ENCODE measurements around the gene ZBTB25. TPM values are rescaled to one million over a fixed set of nuclear protein-coding genes. Genes with fewer than 3 reads are reported as not detected.
A peak's percentile ranks its signal among the peaks of the same experiment; 100 is the strongest.

ZBTB25 gene
- total RNA-seq (5.4 and 9.2 TPM in 2 replicates), polyA plus RNA-seq (4.9 and 7.2 TPM in 2 replicates), polyA minus RNA-seq (ENCODE audit: low replicate concordance) (10.3 and 13.2 TPM in 2 replicates)
- polyA plus RNA-seq (2012), result 3.4 and 3.8 TPM in 2 replicates

GRCh38 chr14:64503434-64504309 is at the start of gene ZBTB25:
TSS of gene ZBTB25 (minus strand) at chr14:64503838. CDS start at chr14:64490533, 13,305 bp downstream.
- Histone ChIP-seq H3K79me2 (ENCODE audit: control insufficient read depth, insufficient read depth, low read length) (peaks cover 54% of the 10 kb centered on the region), H3K4me3 (replicated peaks in 1 of 4; ENCODE audit: control extremely low read depth in 1 of 4, insufficient read depth in 1 of 4, low read depth in 3 of 4, low read length in 4 of 4) (peak within 1 kb of the TSS; percentile 73 to 92 (median 88)), H3K27me3 (ENCODE audit: control insufficient read depth, insufficient read depth, low read length) (no peaks in the 10 kb centered on the region), H4K20me1 (ENCODE audit: control insufficient read depth, extremely low read depth, insufficient read depth, low read length) (peaks cover 12% of the 10 kb centered on the region), H3K9ac (ENCODE audit: insufficient read depth, low read length) (peak within 1 kb of the TSS; percentile 97), H3K4me2 (ENCODE audit: extremely low read depth, insufficient read depth, low read length) (peak within 1 kb of the TSS; percentile 92), H3K9me3 (ENCODE audit: control insufficient read depth, insufficient read depth, low read depth, low read length) (no peaks in the 10 kb centered on the region), H3K27ac (ENCODE audit: insufficient read depth, low read length) (peak within 1 kb of the TSS; percentile 98), H3K36me3 (ENCODE audit: control insufficient read depth, insufficient read depth, low read length) (no peaks in the 10 kb centered on the region), H3K4me1 (ENCODE audit: control insufficient read depth, extremely low read depth, insufficient read depth, low read length) (peaks cover 13% of the 10 kb centered on the region), H2AFZ (ENCODE audit: low read length) (peak within 1 kb of the TSS; percentile 76)
- no peak for TF ChIP-seq EZH2 (IDR thresholded peaks at IDR 0.05; ENCODE audit: low read length, missing control alignments)
- TF ChIP-seq CTCF (conservative IDR thresholded peaks at IDR 0.05 in 1 of 2, IDR thresholded peaks at IDR 0.05 in 1 of 2; ENCODE audit: low read depth in 1 of 2, low read length in 2 of 2), result no peak
- peak; percentile 92 to 94 for DNase-seq (ENCODE audit: low read depth in 2 of 2)

- no peaks in the 10 kb centered on the region for H3K4me1 ChIP-seq (ENCODE audit: control insufficient read depth, extremely low read depth, insufficient read depth, low read length)
- no peak overlapping the region for H2AFZ ChIP-seq (ENCODE audit: low read length)
- no peak overlapping the region for H3K27ac ChIP-seq (ENCODE audit: insufficient read depth, low read length)
- no peaks in the 10 kb centered on the region for H3K36me3 ChIP-seq (ENCODE audit: control insufficient read depth, insufficient read depth, low read length)
- peaks cover 8% of the 10 kb centered on the region for H3K27me3 ChIP-seq (ENCODE audit: control insufficient read depth, insufficient read depth, low read length)
- H3K9ac ChIP-seq (ENCODE audit: insufficient read depth, low read length), result no peak overlapping the region
- no peaks in the 10 kb centered on the region for H3K79me2 ChIP-seq (ENCODE audit: control insufficient read depth, insufficient read depth, low read length)
- no peaks in the 10 kb centered on the region for H3K9me3 ChIP-seq (ENCODE audit: control insufficient read depth, insufficient read depth, low read depth, low read length)
- H3K4me2 ChIP-seq (ENCODE audit: extremely low read depth, insufficient read depth, low read length), result no peak overlapping the region
- no peak for DNase-seq (ENCODE audit: low read depth in 2 of 2)
- TF ChIP-seq EZH2 (IDR thresholded peaks at IDR 0.05; ENCODE audit: low read length, missing control alignments) (no peak), CTCF (conservative IDR thresholded peaks at IDR 0.05 in 1 of 2, IDR thresholded peaks at IDR 0.05 in 1 of 2; ENCODE audit: low read depth in 1 of 2, low read length in 2 of 2) (no peak)
- H4K20me1 ChIP-seq (ENCODE audit: control insufficient read depth, extremely low read depth, insufficient read depth, low read length), result no peaks in the 10 kb centered on the region
- no peak overlapping the region for H3K4me3 ChIP-seq (replicated peaks in 1 of 4; ENCODE audit: control extremely low read depth in 1 of 4, insufficient read depth in 1 of 4, low read depth in 3 of 4, low read length in 4 of 4)
Observed at GRCh38 chr14:64550621-64551333, 47.1 kb upstream of the ZBTB25 start.
